HFF-Myc (cell line): ENCODE measurements around the gene RNU6-7.

ENCODE experiments used
- DNase-seq: peaks from one replicate; pipeline ENCODE4 v3.0.0-alpha.2; 2011; ENCODE audit warnings: low read depth; ENCODE audit errors: extremely low read depth
- H3K4me3 ChIP-seq: replicated peaks from 2 replicates; pipeline ENCODE4 v1.5.1; 2011; ENCODE audit warnings: low read depth, mild to moderate bottlenecking, control low read depth, low read length
- CTCF ChIP-seq: IDR thresholded peaks from 2 replicates; pipeline ENCODE4 v1.5.1; 2012; ENCODE audit warnings: mild to moderate bottlenecking, low read depth, low read length, control low read depth; ENCODE audit errors: missing control alignments

Gene RNU6-7

DNA sequence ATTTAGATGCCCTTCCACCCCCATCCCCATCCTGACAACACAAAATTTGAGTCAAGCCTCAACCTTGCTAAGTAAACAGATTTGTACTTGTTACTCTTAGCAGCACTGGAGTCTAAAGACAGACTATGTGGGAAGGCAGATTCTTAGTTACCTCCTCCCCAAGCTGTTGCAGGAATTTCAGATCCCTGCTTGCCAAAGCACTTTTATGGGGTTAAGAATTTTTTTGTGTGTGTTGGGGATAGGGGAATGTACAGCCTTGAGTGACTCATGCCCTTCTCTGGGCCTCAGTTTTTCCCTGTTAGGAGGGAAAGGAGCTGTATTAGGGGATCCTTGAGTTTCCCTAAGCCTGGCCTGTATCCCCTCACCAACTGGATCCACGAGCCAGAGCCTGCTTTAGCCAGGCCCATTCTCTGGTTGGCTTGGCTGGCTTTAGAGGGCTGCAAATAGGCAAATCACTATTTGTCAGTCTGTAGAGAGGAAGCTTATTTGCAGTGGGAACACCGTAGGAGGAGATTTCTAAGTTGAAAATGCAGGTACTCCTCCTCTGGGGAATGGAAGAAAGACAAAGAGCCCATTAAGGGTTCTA lies 28.9 kb downstream of the RNU6-7 start:
- no peak overlapping the region for H3K4me3 ChIP-seq
- peak; percentile 35 for DNase-seq
- no peak for TF ChIP-seq CTCF

DNA sequence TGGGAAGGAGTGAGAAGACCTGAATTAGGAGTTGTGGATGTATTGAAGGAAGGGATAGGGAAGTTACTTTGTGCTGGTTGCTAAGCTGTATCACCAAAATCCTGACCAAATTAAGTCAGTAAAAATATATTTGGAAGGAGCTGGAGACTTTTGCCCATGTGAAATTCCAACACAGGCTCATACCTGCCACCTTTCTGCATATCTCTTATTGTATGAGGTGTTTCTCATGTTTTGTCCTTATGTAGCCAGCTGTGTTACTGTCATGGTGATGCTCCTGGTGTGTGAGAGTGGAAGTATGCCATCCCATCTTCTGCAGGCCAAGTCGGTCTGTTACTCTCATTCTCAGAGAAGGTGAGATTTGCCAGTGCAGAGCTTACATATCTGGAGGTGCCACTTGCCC lies 30.6 kb downstream of the RNU6-7 start:
- no peak for DNase-seq
- TF ChIP-seq CTCF, result no peak
- no peak overlapping the region for H3K4me3 ChIP-seq

- H3K4me3 ChIP-seq, result no peak overlapping the region
- TF ChIP-seq CTCF, result no peak
- no peak for DNase-seq
These were observed 31.4 kb downstream of the RNU6-7 start for GRCh38 chr14:32233260-32233659.

DNA sequence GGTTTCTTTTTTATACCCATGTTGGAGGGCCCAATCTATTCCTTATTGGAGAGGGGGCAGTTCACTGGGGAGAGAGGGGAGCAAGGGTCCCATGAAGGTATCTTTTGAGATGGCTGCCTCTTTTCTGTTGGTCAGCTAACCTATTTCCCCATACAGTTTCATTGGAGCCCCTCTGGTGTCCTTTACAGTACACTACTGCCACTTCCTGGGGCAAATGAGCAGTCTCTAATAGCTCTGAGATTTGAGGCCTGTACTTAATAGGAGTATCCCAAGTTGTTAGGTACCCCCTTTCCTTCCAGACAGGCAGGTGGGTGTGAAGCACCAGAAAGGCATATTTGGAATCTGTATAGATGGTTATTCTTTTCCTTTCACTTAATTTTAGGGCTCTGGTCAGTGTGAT lies 42.6 kb downstream of the RNU6-7 start:
- H3K4me3 ChIP-seq, result no peak overlapping the region
- TF ChIP-seq CTCF, result peak; percentile 29
- DNase-seq, result no peak

DNA sequence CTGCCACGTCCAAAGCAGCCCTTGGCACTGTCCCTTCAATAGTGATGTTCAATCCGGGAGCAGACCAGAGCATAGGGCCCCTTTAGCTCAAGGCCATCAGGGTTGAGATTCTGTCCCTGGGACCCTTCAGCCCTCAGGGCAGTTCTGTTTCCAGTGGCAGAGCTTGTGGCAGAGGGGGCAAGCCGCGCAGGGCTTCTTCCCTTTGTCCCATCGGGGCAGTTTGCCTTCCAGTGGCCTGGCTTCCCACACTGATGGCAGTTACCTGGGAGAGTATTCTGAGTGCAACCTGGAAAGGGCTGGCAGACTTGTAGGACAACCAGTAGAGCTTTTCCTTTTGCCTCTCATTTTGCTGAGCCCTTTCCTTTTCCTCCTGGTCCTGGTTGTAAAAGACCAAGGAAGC lies 44.9 kb downstream of the RNU6-7 start:
- H3K4me3 ChIP-seq, result no peak overlapping the region
- no peak for DNase-seq
- no peak for TF ChIP-seq CTCF

DNA sequence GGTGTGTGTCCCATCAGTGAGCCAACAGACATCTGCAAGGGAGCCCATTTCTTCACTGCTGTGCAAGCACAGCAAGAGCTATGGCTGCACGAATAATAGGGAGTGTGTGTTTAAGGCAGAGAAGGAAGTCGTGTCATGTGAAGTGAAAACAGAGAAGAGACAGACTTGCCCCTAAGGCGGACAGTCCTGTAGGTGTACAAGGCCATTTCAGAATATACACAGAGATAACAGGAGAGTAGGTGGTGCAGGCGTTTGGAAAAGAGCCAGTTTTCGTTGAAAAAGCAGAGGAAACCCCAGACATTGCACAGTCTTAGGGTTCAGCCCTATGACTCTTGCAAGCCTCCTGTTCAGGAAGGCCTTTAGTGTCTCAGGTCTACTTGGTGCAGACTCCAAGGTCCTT lies 47.5 kb downstream of the RNU6-7 start:
- no peak for TF ChIP-seq CTCF
- no peak overlapping the region for H3K4me3 ChIP-seq
- no peak for DNase-seq

GRCh38 chr14:32249780-32250179 lies 47.9 kb downstream of the RNU6-7 start:
- DNase-seq, result no peak
- no peak for TF ChIP-seq CTCF
- no peak overlapping the region for H3K4me3 ChIP-seq
